ENCODE measurements around the gene CDC25A. TPM values are rescaled to one million over a fixed set of nuclear protein-coding genes. Genes with fewer than 3 reads are reported as not detected.

Gene CDC25A
- total and polyA plus RNA-seq, 9 of the 15 experiments (the other 6 are each of a cell fraction or from before 2014, with no cell fraction given), result 3.4 to 61.3 (median 51.8) TPM

- POLR2A ChIA-PET, result no interaction called here
- no TSS peak for BruUV-seq (replicated peaks)
- TF ChIP-seq KDM5B (IDR thresholded peaks at IDR 0.05; ENCODE audit: insufficient replicate concordance, low read depth, low read length), result no peak
- no peak for TF ChIP-seq RBBP5 (IDR thresholded peaks at IDR 0.05; ENCODE audit: borderline replicate concordance, insufficient read depth, low read length, poor library complexity, severe bottlenecking)
- no peak for TF ChIP-seq JUNB (CRISPR knock-in tag; conservative IDR thresholded peaks at IDR 0.05)
- no peak for TF ChIP-seq FOXK1 (CRISPR knock-in tag; IDR thresholded peaks at IDR 0.05; ENCODE audit: borderline replicate concordance)
- TF ChIP-seq CXXC5 (CRISPR knock-in tag; IDR thresholded peaks at IDR 0.05), result no peak
- no peak for TF ChIP-seq KLF1 (tag; IDR thresholded peaks at IDR 0.05)
- TF ChIP-seq ETS2 (tag; IDR thresholded peaks at IDR 0.05; ENCODE audit: borderline replicate concordance, poor library complexity, severe bottlenecking), result no peak
- TF ChIP-seq CBFA2T2 (conservative IDR thresholded peaks at IDR 0.05), result no peak
- no peak for TF ChIP-seq FOXJ2 (tag; IDR thresholded peaks at IDR 0.05)
- no peak for TF ChIP-seq NKRF (IDR thresholded peaks at IDR 0.05; ENCODE audit: borderline replicate concordance)
- TF ChIP-seq AFF1 (IDR thresholded peaks at IDR 0.05; ENCODE audit: low read depth in 1 of 2, partially characterized antibody in 2 of 2), result no peak
- TF ChIP-seq RNF2 (IDR thresholded peaks at IDR 0.05), result no peak
- H3K79me2 ChIP-seq (ENCODE audit: control insufficient read depth, insufficient read depth, low read length), result no peaks in the 10 kb centered on the region
- no peak for DNase-seq (ENCODE audit: extremely low read depth in 1 of 4, low spot score in 3 of 4)
- H4K20me1 ChIP-seq (replicated peaks; ENCODE audit: control insufficient read depth, insufficient read depth, low read length), result no peaks in the 10 kb centered on the region
- H3K9me1 ChIP-seq (ENCODE audit: control insufficient read depth, insufficient read depth, low read length), result no peaks in the 10 kb centered on the region
- H2AFZ ChIP-seq (ENCODE audit: low read depth, low read length), result no peak overlapping the region
- intact Hi-C loops (cut with micrococcal nuclease), result loop anchor here (10.0 kb wide), 2 partner anchors 78 to 208 kb away; no protein-coding TSS in a partner anchor
- in situ Hi-C loops (cut with MboI), result loop anchor here (10.0 kb wide), 1 partner anchor 238 kb away; the partner anchor contains the start of gene PLXNB1
- no peak overlapping the region for H3K27ac ChIP-seq (ENCODE audit: extremely low read depth, low read depth, low read length)
- H3K4me2 ChIP-seq (ENCODE audit: insufficient read depth, low read length), result no peak overlapping the region
- H3K4me3 ChIP-seq, result no peak overlapping the region
- H3K9me3 ChIP-seq (replicated peaks; ENCODE audit: control insufficient read depth, insufficient read depth, low read depth, low read length), result no peaks in the 10 kb centered on the region
- CTCF ChIA-PET (ENCODE audit: low intra/inter-chr PET ratio), result no interaction called here
- no CpG with 5 or more reads among the region's 1 CpG for WGBS (ENCODE audit: insufficient coverage, low coverage, missing lambda C conversion rate)
- H3K27me3 ChIP-seq (ENCODE audit: control insufficient read depth in 2 of 2, insufficient read depth in 2 of 2, low read length in 2 of 2), result no peaks in the 10 kb centered on the region
- H3K9ac ChIP-seq (ENCODE audit: insufficient read depth in 1 of 2, low read depth in 2 of 2, low read length in 2 of 2), result no peak overlapping the region
- FAIRE-seq, result no peak
- H3K4me1 ChIP-seq (replicated peaks in 1 of 2; ENCODE audit: control insufficient read depth in 2 of 2, insufficient read depth in 2 of 2, low read length in 2 of 2), result no peaks in the 10 kb centered on the region; a peak in 2 of 5 replicates
- ATAC-seq, result no peak
- H3K36me3 ChIP-seq (ENCODE audit: control insufficient read depth, insufficient read depth, low read length), result no peaks in the 10 kb centered on the region
Observed at GRCh38 chr3:48196611-48197010, 8.4 kb upstream of the CDC25A start.
